ENCODE results near the gene MGAT4A.
A peak's percentile ranks its signal among the peaks of the same experiment; 100 is the strongest.
"Not testable (repeated sequence)": the region's sequence is repeated elsewhere in the genome, so short reads cannot be mapped to it uniquely, and the experiment has no call there.

The MGAT4A gene

GRCh38 chr2:98759338-98759737 lies 28.4 kb upstream of the MGAT4A start:
- DNase-seq = no peak

- DNase-seq = no peak
Measured at GRCh38 chr2:98757904-98758421, 27.0 kb upstream of the MGAT4A start.

- no peak for DNase-seq
Measured at GRCh38 chr2:98753801-98754200, 22.9 kb upstream of the MGAT4A start.

- DNase-seq = not testable (repeated sequence)
Measured at GRCh38 chr2:98752711-98753110, 21.8 kb upstream of the MGAT4A start.

GRCh38 chr2:98751748-98752147 lies 20.8 kb upstream of the MGAT4A start:
- no peak for DNase-seq

- no peak for DNase-seq
Measured at GRCh38 chr2:98750593-98751282, 19.8 kb upstream of the MGAT4A start.

GRCh38 chr2:98749066-98749450 lies 18.1 kb upstream of the MGAT4A start:
- DNase-seq = no peak

GRCh38 chr2:98748292-98749065 lies 17.5 kb upstream of the MGAT4A start:
- no peak for DNase-seq

GRCh38 chr2:98747888-98748287 lies 17.0 kb upstream of the MGAT4A start:
- no peak for DNase-seq

GRCh38 chr2:98746426-98746825 lies 15.5 kb upstream of the MGAT4A start:
- DNase-seq = no peak

- DNase-seq = no peak
Measured at GRCh38 chr2:98744595-98744994, 13.7 kb upstream of the MGAT4A start.

- DNase-seq = no peak
Measured at GRCh38 chr2:98743835-98744234, 12.9 kb upstream of the MGAT4A start.

GRCh38 chr2:98739020-98739419 lies 8.1 kb upstream of the MGAT4A start:
- DNase-seq = no peak

GRCh38 chr2:98738304-98738703 lies 7.4 kb upstream of the MGAT4A start:
- no peak for DNase-seq

GRCh38 chr2:98737848-98738247 lies 6.9 kb upstream of the MGAT4A start:
- DNase-seq = no peak

- DNase-seq = no peak
Measured at GRCh38 chr2:98736464-98736889, 5.5 kb upstream of the MGAT4A start.

GRCh38 chr2:98734823-98735260 lies 3.9 kb upstream of the MGAT4A start:
- DNase-seq = no peak

- DNase-seq = no peak
Measured at GRCh38 chr2:98734162-98734561, 3.2 kb upstream of the MGAT4A start.

- no peak for DNase-seq
Measured at GRCh38 chr2:98732430-98733051, 1.6 kb upstream of the MGAT4A start.

GRCh38 chr2:98731894-98732349 lies 990 bp upstream of the MGAT4A start:
- DNase-seq = no peak

- peak; percentile 42 to 50 for DNase-seq
Measured at GRCh38 chr2:98730707-98731040, 258 bp downstream of the MGAT4A start.

- peak; percentile 39 to 43 for DNase-seq
Measured at GRCh38 chr2:98730053-98730706, 752 bp downstream of the MGAT4A start.

GRCh38 chr2:98729652-98730051 lies 1.3 kb downstream of the MGAT4A start:
- no peak for DNase-seq
